GM21737 (cell line): Measurements from ENCODE around the gene ESRRB.

ENCODE experiments used
- ATAC-seq: cut with Tn5 transposase; IDR thresholded peaks from one replicate; pipeline ENCODE4 v1.9.1; 2021; ENCODE audit warnings: mild to moderate bottlenecking, moderate library complexity; ENCODE audit not compliant: unreplicated experiment

Gene ESRRB

DNA sequence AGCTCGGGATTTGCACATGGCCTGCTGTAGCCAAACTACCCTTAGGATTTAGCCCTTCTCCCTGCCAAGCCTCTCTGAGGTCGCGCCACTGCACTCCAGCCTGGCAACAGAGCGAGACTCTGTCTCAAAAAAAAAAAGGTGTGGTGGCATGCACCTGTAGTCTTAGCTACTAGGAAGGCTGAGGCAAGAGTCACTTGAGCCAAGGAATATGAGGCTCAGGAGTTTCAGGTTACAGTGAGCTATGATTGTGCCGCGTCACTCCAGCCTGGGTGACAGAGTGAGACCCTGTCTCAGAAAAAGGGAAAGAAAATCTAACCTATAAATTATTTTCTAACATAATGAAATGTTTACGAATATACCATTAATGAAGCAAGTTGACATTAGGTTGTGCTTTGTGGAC lies 29.7 kb downstream of the ESRRB start:
- ATAC-seq: no peak

DNA sequence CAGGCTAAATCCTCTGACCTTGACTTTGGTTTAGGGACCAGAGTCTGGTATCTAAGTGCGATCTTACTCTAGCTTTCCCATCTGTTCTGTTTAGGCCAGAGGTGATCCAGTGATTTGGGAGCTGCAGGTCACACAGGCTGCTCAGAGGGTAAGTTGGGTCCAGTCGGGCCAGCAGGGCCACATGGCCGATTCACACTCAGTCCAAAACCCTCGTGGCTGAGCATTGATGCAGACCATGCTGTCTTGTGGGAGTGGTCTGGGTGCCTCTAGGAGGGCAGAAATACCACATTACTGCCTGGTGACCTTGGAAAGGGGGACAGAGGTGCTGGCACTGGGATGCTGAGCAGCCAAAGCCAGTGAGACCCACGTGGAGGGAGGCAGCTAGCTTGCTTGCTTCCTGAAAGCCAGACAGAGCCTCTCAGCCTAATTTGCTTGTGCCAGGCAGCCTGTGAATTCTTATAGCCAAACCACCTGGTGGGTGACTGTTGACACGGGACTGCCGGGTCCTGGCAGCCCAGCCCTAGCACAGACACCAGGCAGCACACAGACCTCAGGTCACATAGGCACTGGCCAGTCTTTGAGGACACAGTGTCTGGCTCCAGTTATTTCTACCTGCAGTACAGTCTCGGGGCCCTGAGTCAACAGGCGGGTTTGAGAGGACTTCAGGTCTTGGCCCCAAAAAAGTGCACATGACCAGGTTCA lies 31.7 kb downstream of the ESRRB start:
- no peak for ATAC-seq

DNA sequence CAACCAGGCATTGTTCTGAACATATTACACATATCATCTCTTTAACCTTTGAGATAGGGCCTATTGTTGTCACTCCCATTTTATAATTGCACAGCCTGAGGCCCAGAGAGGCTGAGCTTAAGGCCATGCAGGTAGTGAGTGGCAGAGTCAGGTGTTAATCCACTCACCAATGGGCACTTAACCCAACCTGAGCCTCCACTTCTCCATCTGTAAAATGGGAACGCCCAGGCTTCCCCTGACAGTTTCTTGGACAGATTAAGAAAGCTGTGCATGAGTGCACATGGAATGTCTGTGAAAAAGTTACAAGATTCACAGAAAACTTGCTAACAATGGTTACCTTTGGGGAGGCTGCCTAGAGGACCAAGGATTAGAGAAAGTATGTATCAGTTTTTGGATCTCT lies 32.9 kb downstream of the ESRRB start:
- ATAC-seq: no peak

DNA sequence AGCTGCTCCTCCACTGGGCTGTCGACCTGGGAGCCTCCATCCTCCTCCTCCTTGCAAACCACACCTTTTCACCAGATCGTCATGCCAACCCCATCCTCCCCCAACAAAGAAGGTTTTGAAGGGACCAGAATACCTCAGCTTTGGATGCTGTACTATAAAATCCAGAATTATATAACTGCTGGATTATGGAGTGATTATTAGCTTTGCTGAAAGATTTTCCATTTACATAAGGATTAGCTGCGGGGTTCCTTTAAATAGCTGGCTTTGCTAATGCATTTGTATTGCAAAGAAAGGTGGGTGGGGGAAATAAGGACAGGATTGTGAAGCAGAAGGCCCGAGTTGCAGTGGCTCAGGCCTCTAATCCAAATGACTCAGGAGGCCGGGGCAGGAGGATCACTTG lies 36.6 kb downstream of the ESRRB start:
- ATAC-seq: no peak

DNA sequence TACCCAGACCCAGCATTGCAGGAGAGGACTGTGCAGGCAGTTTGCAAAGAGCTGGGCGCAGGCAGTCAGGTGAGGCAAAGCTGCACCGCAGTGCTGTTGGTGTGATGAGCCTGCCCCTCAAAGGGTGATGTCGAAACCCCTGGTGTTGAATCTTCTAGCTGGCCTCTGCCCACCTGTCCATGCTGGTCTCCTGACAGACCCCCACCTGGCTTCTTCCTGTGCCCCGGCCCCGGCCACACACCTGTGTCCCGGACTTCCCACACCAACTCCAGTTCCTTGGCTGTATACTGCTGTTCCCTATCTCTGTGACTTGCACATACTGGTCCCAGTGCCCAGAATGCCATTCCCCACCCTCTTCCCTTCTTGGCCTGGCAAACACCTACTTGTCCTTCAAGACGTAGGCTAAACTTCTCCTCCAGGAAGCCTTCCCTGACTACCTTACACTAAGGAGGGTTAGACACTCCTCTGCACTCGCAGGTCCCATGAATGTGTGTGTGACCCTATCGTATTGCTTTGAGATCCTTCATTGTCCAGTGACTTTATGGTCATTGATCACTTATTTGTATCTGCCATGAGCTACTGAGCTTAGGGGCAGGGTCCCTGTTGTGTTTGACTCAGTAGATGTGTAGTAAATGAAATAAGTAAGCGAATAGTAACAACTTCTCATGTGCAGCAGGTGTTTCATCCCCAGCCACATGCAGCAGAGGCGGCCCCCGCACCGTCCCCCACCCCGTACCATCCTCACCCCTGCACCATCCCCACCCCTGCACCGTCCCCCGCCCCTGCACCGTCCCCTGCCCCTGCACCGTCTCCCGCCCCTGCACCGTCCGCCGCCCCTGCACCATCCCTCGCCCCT lies 37.4 kb downstream of the ESRRB start:
- ATAC-seq: no peak

DNA sequence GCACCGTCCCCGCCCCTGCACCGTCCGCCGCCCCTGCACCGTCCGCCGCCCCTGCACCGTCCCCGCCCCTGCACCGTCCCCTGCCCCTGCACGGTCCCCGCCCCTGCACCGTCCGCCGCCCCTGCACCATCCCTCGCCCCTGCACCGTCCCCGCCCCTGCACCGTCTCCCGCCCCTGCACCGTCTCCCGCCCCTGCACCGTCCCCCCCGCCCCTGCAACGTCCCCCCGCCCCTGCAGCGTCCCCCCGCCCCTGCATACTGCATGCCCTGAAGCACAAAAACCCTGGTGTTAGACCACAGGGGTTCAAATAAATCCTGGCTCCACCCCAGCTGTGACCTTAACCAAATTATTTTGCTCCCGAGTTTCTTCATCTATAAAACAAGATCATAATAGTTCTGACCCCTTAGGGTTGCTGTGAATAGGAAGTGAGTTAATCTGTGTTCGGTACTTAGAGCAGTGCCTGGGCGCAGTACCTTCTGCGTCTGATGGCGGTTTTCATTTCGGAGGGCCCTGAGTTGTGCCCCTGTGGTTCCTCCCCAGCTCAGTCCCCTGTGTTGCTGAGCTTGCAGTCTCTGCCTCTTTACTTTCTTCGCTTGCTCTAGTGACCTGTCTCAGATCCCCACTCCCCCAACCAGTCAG lies 38.1 kb downstream of the ESRRB start:
- no peak for ATAC-seq

DNA sequence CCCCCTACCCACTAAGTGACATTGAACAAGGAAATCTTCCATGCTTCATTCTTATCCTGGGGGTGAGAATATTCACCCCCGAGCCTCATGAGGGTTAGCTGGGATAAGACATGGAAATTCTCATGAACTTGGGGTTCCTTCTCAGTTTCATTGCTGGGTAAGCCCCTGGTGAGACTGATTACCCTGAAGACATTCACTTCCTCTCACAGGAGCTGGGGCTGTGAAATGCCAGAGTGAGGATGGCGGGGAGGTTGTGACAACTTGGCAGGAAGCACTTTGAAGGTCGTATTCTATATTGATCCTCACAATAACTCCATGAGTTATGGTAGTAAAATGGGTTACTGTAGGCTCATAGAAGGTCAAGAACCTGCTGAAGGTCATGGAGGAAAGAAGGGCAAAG lies 43.5 kb downstream of the ESRRB start:
- ATAC-seq: no peak

DNA sequence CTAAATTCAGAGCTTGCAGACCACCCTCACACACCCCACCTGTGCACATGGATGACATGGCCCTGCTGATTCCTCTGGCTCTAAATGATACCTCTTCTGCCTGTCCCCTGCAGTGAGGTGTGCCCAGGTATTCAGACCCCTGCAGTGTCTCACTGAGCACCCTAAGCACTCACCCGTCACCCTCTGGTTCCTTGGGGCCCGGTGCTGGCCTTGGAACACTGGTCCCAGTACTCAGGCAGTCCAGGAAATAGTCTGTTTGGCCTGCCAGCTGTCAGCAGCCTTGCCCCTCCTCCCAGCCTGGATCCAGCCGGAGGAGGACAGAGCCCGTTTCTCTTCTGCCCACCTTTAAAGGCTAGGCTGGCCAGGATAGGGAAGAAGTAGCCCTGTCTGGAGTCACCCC lies 44.9 kb downstream of the ESRRB start:
- ATAC-seq: no peak

DNA sequence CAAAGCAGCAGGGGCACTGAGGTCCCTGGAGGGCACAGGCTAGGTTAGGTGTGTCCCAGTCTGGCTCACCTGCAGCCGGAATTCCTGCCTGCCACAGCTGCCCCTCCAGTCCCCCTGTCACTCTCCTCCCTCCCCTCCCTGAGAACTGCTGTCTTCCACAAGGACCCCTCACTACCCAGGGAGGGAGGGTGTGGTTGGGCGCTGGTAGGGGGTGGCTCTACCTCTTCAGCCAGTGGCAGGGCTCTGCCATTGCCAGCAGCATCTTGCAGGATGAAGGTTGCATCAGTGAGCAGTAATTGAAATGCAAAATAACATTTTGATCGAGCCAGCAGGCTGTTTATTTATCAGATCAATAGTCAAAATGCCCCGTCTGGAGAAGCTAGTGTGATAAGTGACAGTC lies 45.7 kb downstream of the ESRRB start:
- ATAC-seq: no peak

DNA sequence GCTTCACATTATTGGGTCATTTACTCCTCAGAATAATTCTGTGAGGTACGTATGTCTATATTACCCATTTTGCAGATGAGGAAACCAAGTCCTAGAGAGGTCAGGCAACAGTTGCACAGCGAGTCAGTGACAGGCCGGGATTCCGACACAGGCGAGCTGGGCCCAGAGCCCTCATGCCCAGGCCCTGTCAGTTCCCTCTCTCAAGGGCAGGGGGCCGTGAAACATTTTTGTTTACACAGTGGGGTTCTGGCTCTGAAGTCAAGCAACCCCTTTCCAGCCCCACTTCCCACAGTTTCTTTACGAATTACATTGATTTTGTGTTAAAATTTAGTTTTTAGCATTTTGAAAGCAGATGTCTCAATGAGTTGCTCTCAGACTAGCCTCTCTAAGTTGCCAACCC lies 46.7 kb downstream of the ESRRB start:
- ATAC-seq: no peak

DNA sequence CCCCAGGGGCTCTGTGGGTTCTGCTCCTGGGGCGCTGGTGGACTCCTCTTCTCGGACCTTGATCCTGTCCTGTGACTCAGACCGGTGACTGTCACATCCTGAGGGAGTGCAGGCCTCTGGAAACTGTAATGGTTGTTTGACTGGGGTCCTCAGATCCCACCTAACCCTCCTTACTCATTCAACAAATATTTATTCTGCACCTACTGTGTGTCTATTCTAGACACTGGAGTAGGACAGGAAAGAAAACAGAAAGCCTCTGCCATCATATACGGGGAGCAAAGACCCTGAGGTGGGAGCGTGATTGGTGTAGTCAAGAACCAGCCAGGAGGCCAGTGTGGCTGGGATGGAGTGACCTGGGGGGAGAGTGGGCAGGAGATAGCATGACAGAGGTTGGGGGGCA lies 47.6 kb downstream of the ESRRB start:
- no peak for ATAC-seq

DNA sequence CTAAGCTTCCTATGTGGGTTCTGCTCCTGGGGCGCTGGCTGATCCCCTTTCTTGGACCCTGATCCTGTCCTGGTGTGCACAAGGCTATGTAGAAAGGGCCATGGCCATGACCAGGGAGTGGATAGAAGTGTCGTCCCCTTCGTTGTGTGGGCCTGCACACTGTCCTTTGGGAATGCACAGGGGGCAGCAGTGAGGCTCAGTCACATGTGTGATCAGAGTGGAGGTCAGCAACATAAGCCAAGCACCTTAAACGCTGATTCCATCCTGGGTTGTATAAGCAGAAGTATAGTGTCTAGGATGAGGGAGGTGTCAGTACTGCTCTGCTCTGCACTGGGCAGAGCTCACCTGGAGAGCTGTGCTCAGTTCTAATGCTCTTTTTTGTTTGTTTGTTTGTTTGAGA lies 48.4 kb downstream of the ESRRB start:
- ATAC-seq: no peak

DNA sequence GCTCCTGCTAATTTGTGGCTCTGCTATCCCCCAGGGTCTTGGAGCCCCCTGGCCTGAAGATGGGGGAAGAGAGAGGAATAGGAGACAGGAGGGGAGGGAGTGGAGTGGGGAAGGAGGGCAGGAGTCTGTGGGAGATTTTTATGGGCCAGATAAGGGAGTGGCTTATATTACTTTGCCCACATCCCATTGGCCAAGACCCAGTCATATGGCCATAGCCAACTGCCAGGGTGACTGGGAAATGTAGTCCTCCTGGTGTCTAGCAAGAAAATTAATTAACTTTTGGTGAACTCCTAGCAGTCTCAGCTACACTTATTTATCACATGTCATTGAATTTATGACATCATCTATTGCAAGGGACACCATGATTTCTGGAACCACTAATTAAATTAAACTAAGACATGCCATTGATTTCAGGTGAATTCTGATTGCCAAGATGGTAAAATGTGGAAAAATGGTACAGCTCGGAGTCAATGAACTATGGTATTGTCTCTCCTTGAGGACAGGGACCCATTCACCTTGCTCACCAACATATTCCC lies 50.3 kb downstream of the ESRRB start:
- ATAC-seq: no peak

DNA sequence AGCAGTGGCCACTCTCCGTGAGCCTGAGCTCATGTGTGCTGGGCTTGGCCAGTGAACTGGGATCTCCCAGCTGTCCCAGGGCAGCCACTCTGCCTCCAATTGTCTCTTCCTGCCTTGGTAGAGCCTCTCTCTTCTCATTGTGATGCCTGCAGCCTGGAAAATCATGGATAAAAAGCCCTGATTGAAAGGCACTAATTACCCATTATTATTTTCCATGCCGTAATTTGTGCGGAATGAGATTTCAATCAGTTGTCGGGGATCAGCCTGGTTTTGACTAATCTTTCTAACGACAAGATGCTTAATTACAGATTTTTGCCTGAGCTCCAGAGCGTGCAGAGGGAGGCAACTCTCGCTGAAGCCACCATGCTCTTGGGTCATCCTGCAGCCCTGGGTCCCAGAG lies 52.7 kb downstream of the ESRRB start:
- ATAC-seq: no peak

DNA sequence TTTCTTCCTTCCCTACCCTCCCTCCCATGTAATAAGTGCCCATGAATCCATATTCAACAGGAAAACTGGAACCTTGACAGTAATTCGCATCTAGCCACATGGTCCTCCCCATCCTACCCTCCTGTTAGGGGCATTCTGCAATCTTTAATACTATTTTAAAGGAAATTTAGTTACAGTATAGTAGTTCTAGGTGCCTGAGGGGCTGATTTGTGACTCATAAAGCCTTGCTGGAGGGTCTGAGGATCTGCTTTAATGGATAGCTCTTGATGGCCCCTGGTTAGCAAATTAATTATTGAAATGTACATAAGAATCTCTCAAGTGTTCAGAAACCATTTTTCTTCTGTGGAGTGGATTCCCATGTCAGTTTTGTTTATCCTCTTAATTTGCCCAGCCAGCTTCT lies 54.1 kb downstream of the ESRRB start:
- no peak for ATAC-seq

DNA sequence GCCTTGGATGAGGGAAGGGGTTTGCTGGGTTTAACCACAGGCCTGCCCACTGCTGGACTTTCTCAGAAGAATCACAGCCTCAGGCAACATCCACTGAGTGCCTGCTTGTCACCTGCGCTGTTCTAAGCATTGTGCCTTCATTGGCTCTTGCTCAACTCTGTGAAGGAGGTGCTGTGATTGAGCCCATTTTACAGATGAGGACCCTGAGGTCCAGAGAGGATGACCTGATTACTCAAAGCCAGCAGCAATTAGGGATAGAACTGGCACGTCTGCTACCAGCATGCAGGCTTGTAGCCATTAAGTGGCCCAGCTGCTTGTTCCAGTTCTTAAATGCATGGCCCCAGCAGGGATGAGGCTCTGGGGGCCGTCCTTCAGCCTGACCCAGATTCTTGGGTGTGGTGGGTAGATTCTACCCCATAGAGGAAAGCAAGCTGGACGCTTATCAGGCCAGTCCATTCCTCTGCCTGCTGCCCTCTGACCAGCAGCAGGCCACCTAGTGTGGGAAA lies 54.6 kb downstream of the ESRRB start:
- ATAC-seq: no peak

DNA sequence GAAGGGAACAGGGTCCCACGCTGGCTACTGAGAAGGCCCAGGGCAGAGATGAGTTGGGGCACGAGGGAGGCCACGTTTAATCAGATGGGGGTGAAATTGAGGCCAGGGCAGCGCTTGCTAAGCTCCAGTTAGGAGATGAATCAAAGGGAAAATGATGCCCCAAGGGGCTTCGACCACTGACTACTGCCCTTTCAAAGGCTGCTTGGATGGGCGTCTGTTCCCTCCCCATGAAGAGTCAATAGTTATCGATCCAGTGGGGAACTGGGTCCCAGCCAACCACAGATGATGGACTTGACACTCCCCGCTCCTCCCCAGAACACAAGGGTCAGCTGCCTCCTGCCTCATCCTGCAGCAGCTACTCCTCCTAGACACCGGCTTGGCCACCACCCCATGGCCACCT lies 55.6 kb downstream of the ESRRB start:
- ATAC-seq: no peak

DNA sequence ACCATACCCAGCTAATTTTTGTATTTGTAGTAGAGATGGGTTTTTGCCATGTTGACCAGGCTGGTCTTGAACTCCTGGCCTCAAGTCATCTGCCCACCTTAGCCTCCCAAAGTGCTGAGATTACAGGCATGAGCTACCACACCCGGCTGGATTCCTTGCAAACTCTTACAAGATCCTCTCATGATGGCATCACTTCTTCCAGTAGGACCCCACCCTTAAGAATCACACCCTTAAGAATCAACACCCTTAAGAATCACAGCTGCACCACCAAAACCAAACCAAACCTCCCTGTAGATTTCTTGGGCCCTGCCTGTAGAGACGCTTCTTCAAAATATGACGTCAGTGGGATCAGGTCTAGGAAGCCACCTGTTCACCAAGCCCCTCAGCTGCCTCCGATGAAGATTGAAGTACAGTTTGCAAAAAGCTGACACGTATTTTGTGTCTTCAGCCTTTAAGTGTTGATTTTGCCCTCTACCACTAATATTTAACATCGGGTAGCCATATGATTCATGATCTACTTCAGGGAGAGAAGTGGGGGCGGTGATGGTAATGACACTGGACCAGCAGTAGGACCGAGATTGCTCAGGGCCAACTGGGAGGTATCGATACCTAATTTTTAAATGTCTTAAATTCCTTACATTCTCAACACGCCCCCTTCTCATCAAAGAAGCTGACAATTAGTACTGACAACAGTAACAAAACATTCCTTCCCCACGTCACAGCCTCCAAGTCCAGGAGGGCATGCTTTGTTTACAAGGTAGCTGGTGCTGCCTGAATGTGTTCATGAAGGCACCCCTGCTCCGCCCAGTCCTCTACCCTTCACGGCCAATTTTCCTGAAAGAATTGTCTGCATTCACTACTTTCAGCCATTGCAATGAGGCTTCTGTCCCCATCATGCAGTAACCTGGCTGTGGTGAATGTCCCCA lies 57.2 kb downstream of the ESRRB start:
- no peak for ATAC-seq

DNA sequence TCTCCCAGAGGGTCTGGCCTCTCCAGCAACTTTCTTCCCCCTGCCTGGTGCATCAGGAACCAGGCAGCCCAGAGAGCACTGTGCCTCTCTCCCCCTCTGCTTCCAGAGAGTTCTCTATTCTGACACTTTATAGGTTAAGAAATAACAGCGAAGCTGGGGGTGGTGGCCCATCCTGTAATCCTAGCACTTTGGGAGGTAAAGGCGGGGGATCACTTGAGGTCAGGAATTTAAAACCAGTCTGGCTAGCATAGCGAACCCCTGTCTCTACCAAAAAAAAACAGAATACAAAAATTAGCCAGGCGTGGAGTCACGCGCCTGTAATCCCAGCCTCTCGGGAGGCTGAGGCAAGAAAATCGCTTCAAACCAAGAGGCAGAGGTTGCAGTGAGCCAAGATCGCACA lies 58.3 kb downstream of the ESRRB start:
- ATAC-seq: no peak

DNA sequence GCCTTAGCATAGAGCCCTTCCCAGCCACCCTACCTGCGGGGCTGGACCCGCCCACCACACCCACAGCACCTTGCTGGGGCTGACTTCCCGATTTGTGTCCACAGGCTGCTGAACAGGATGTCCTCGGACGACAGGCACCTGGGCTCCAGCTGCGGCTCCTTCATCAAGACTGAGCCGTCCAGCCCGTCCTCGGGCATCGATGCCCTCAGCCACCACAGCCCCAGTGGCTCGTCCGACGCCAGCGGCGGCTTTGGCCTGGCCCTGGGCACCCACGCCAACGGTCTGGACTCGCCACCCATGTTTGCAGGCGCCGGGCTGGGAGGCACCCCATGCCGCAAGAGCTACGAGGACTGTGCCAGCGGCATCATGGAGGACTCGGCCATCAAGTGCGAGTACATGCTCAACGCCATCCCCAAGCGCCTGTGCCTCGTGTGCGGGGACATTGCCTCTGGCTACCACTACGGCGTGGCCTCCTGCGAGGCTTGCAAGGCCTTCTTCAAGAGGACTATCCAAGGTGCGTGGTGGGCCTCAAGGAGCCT lies 63.4 kb downstream of the ESRRB start:
- ATAC-seq: no peak
